Choroid plexus epithelial cell (primary cell): ENCODE results near the gene IMPG1.

Source experiments
- DNase-seq: peaks from one replicate; pipeline ENCODE4 v3.0.0-alpha.2; 2010; ENCODE audit warnings: low read depth
- H3K4me3 ChIP-seq: 2 replicates; pipeline ENCODE4 v1.5.1; 2011; ENCODE audit warnings: low read depth, mild to moderate bottlenecking, control low read depth, low read length, moderate library complexity
- CTCF ChIP-seq: conservative IDR thresholded peaks from 2 replicates; pipeline ENCODE4 v1.5.1; 2011; ENCODE audit warnings: low read depth, mild to moderate bottlenecking, control low read depth, inconsistent platforms, low read length, moderate library complexity

Gene IMPG1, protein sequence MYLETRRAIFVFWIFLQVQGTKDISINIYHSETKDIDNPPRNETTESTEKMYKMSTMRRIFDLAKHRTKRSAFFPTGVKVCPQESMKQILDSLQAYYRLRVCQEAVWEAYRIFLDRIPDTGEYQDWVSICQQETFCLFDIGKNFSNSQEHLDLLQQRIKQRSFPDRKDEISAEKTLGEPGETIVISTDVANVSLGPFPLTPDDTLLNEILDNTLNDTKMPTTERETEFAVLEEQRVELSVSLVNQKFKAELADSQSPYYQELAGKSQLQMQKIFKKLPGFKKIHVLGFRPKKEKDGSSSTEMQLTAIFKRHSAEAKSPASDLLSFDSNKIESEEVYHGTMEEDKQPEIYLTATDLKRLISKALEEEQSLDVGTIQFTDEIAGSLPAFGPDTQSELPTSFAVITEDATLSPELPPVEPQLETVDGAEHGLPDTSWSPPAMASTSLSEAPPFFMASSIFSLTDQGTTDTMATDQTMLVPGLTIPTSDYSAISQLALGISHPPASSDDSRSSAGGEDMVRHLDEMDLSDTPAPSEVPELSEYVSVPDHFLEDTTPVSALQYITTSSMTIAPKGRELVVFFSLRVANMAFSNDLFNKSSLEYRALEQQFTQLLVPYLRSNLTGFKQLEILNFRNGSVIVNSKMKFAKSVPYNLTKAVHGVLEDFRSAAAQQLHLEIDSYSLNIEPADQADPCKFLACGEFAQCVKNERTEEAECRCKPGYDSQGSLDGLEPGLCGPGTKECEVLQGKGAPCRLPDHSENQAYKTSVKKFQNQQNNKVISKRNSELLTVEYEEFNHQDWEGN

DNA sequence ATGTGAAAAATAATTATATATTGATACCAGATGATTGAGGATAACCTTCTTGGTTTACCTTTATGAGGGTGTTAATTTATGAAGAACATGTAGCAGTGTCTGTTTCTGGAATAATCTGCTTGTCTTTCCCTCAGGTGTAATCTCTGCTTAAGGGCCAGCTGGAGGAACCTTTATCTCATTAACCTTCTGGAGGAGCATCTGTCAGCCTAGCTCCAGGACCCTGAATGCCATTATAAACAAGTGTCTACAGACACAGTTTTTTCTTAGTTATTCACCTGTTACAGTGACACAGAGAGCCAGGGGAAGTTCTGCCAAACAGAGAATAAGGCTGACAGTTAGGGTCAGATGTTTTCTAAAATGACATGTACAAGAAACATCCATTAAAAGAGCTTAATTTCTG is at the start of gene IMPG1:
IMPG1 (minus strand) TSS at position 101 of the 400 bp plus-strand sequence. CDS start 174 bp downstream, outside the sequence.
- H3K4me3 ChIP-seq = no peak within 1 kb of the TSS
- no peak for TF ChIP-seq CTCF
- DNase-seq = no peak

DNA sequence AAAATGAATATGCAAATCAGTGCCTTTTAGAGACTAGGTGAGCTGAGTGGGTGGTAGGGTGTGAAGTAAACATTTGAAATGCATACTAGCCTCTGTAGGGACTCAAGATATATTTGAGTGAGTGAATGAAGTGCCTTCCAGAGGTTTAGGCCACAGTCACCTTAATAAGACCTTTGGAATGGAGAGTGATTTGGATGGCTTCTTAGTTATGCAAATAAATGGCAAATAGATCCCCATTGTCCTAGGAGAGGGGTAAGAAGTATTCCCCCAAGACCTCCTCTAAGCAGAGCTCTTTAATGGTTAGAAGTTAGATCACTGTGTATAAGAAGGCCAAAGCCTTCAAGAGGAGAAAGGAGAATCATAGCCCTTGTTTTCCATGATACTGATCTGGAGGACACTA is 47.8 kb upstream of the IMPG1 start:
- no peak for DNase-seq
- no peak overlapping the region for H3K4me3 ChIP-seq
- TF ChIP-seq CTCF = no peak

DNA sequence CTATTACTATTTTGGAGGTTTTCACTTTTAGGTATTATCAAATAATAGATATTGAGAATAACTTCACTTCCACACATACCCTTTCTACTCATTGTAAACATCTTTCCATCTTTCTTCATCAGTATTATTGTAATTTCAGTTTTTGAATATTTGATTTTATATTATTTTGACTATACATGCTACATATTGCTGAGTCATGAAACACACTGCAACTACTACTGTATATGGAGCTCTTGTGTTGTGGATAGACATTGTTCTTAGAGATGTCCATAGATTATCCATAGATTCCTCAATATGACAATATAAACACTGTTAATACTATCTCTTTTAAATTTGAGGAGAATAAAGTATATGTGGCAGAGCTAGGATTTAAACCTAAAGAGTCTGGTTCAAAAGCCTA is 819 bp upstream of the IMPG1 start:
- no peak for DNase-seq
- H3K4me3 ChIP-seq = no peak overlapping the region
- no peak for TF ChIP-seq CTCF

- no peak for TF ChIP-seq CTCF
- no peak for DNase-seq
- no peak overlapping the region for H3K4me3 ChIP-seq
Measured at GRCh38 chr6:76057469-76057868, 15.0 kb downstream of the IMPG1 start.

- no peak overlapping the region for H3K4me3 ChIP-seq
- TF ChIP-seq CTCF = no peak
Measured at GRCh38 chr6:76052314-76052713, 20.1 kb downstream of the IMPG1 start.

GRCh38 chr6:76043690-76044089 is 28.8 kb downstream of the IMPG1 start:
- no peak for DNase-seq
- TF ChIP-seq CTCF = no peak
- H3K4me3 ChIP-seq = no peak overlapping the region

More at GRCh38 chr6:76052314-76052713, 20.1 kb downstream of the IMPG1 start:
- no peak for DNase-seq
